HG03571 (cell line): Measurements from ENCODE around the gene SLC25A45.

Experiments
- ATAC-seq: cut with Tn5 transposase; IDR thresholded peaks from one replicate; pipeline ENCODE4 v1.9.1; 2021; ENCODE audit not compliant: unreplicated experiment

SLC25A45 gene

GRCh38 chr11:65382033-65382803, at the start of gene SLC25A45:
Gene SLC25A45, minus strand, starts transcription at chr11:65382646. Its CDS starts 695 bp downstream, at chr11:65381951.
- ATAC-seq, result peak; percentile 51

- no peak for ATAC-seq
Measured at GRCh38 chr11:65431451-65432099, 49.1 kb upstream of the SLC25A45 start.

GRCh38 chr11:65430406-65431217, 48.2 kb upstream of the SLC25A45 start:
- ATAC-seq, result no peak

- no peak for ATAC-seq
Measured at GRCh38 chr11:65429724-65430405, 47.4 kb upstream of the SLC25A45 start.

- no peak for ATAC-seq
Measured at GRCh38 chr11:65429068-65429681, 46.7 kb upstream of the SLC25A45 start.

- no peak for ATAC-seq
Measured at GRCh38 chr11:65428578-65429067, 46.2 kb upstream of the SLC25A45 start.

GRCh38 chr11:65427691-65428577, 45.5 kb upstream of the SLC25A45 start:
- ATAC-seq, result no peak

- ATAC-seq, result no peak
Measured at GRCh38 chr11:65426839-65427690, 44.6 kb upstream of the SLC25A45 start.

GRCh38 chr11:65425971-65426838, 43.8 kb upstream of the SLC25A45 start:
- ATAC-seq, result no peak

- ATAC-seq, result no peak
Measured at GRCh38 chr11:65425105-65425970, 42.9 kb upstream of the SLC25A45 start.

GRCh38 chr11:65424205-65425104, 42.0 kb upstream of the SLC25A45 start:
- ATAC-seq, result no peak

- no peak for ATAC-seq
Measured at GRCh38 chr11:65423516-65424204, 41.2 kb upstream of the SLC25A45 start.

- ATAC-seq, result no peak
Measured at GRCh38 chr11:65422633-65423515, 40.4 kb upstream of the SLC25A45 start, which contains the start of gene NEAT1. Gene NEAT1, plus strand, starts transcription at chr11:65422798.
